SU-DHL-6 (cell line): ENCODE measurements around the gene STARD5.

ENCODE experiments used
- EZH2phosphoT487 ChIP-seq: fragments of 200-600 bp; sonication (generic), shearing (Covaris generic); conservative IDR thresholded peaks from 2 replicates; pipeline ENCODE4 v1.6.1; 2018; ENCODE audit warnings: mild to moderate bottlenecking, antibody characterized with exemption, low read length, moderate library complexity, mixed read lengths
- TF ChIP-seq, protein P1 (sequence below): fragments of 200-600 bp; sonication (generic); IDR thresholded peaks from one replicate; pipeline ENCODE4 v1.5.1; 2017; ENCODE audit warnings: antibody characterized with exemption, mild to moderate bottlenecking, low read length, moderate library complexity; ENCODE audit not compliant: insufficient read depth, poor library complexity, severe bottlenecking

DNA sequence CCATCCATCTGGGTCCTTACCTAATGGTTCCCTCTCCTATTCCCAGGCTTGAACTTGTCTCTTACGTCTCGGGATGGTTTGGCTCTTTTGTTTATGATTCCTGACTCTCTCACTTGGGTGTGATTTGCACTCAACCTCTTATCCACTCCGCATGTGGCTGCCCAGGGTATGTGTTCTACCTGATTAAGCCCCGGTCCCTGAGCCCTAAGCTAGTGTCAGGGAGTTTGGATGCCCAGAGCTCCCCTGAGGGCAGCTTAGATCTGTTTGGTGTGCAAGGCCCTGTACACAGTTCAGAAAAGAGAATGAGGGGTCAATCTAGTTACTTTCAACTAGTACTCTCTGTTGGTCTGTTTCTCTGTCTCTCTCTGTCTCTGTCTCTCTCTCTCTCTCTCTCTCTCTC lies 15.9 kb upstream of the STARD5 start:
- TF ChIP-seq, protein P1, sequence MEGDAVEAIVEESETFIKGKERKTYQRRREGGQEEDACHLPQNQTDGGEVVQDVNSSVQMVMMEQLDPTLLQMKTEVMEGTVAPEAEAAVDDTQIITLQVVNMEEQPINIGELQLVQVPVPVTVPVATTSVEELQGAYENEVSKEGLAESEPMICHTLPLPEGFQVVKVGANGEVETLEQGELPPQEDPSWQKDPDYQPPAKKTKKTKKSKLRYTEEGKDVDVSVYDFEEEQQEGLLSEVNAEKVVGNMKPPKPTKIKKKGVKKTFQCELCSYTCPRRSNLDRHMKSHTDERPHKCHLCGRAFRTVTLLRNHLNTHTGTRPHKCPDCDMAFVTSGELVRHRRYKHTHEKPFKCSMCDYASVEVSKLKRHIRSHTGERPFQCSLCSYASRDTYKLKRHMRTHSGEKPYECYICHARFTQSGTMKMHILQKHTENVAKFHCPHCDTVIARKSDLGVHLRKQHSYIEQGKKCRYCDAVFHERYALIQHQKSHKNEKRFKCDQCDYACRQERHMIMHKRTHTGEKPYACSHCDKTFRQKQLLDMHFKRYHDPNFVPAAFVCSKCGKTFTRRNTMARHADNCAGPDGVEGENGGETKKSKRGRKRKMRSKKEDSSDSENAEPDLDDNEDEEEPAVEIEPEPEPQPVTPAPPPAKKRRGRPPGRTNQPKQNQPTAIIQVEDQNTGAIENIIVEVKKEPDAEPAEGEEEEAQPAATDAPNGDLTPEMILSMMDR, result no peak
- no peak for TF ChIP-seq EZH2phosphoT487
